ENCODE measurements around the gene CROCC2. TPM values are rescaled to one million over a fixed set of nuclear protein-coding genes. Genes with fewer than 3 reads are reported as not detected.

CROCC2 gene
- total RNA-seq, 1 donor from 2014 or later, result not detected

GRCh38 chr2:240879105-240879504, 27.0 kb upstream of the CROCC2 start:
- no peaks in the 10 kb centered on the region for H3K9me3 Mint-ChIP-seq (ENCODE audit: unreplicated experiment)
- H3K27me3 Mint-ChIP-seq (ENCODE audit: unreplicated experiment), result peaks cover 3% of the 10 kb centered on the region
- no peak overlapping the region for H3K27ac Mint-ChIP-seq (ENCODE audit: unreplicated experiment)
- no peak overlapping the region for H3K4me3 Mint-ChIP-seq (ENCODE audit: unreplicated experiment)
- H3K4me1 Mint-ChIP-seq (ENCODE audit: unreplicated experiment), result no peaks in the 10 kb centered on the region
- no peak for DNase-seq (ENCODE audit: low spot score)
- TF ChIP-seq CTCF (IDR thresholded peaks at IDR 0.05; ENCODE audit: unreplicated experiment), result no peak
- H3K36me3 Mint-ChIP-seq (ENCODE audit: low read depth, unreplicated experiment), result no peaks in the 10 kb centered on the region

- Mint-ChIP-seq H3K27ac (ENCODE audit: unreplicated experiment) (no peak overlapping the region), H3K27me3 (ENCODE audit: unreplicated experiment) (peaks cover 5% of the 10 kb centered on the region), H3K9me3 (ENCODE audit: unreplicated experiment) (no peaks in the 10 kb centered on the region), H3K4me1 (ENCODE audit: unreplicated experiment) (peaks cover 13% of the 10 kb centered on the region), H3K4me3 (ENCODE audit: unreplicated experiment) (no peak overlapping the region), H3K36me3 (ENCODE audit: low read depth, unreplicated experiment) (peaks cover 4% of the 10 kb centered on the region)
- no peak for DNase-seq (ENCODE audit: low spot score)
- no peak for TF ChIP-seq CTCF (IDR thresholded peaks at IDR 0.05; ENCODE audit: unreplicated experiment)
Observed at GRCh38 chr2:240881913-240882312, 24.2 kb upstream of the CROCC2 start.

GRCh38 chr2:240884221-240884620, 21.9 kb upstream of the CROCC2 start:
- peaks cover 13% of the 10 kb centered on the region for H3K4me1 Mint-ChIP-seq (ENCODE audit: unreplicated experiment)
- H3K4me3 Mint-ChIP-seq (ENCODE audit: unreplicated experiment), result no peak overlapping the region
- peaks cover 5% of the 10 kb centered on the region for H3K27me3 Mint-ChIP-seq (ENCODE audit: unreplicated experiment)
- TF ChIP-seq CTCF (IDR thresholded peaks at IDR 0.05; ENCODE audit: unreplicated experiment), result no peak
- no peak for DNase-seq (ENCODE audit: low spot score)
- H3K36me3 Mint-ChIP-seq (ENCODE audit: low read depth, unreplicated experiment), result peaks cover 4% of the 10 kb centered on the region
- no peaks in the 10 kb centered on the region for H3K9me3 Mint-ChIP-seq (ENCODE audit: unreplicated experiment)
- H3K27ac Mint-ChIP-seq (ENCODE audit: unreplicated experiment), result no peak overlapping the region

GRCh38 chr2:240884745-240885144, 21.4 kb upstream of the CROCC2 start:
- Mint-ChIP-seq H3K27ac (ENCODE audit: unreplicated experiment) (no peak overlapping the region), H3K4me3 (ENCODE audit: unreplicated experiment) (no peak overlapping the region), H3K36me3 (ENCODE audit: low read depth, unreplicated experiment) (peaks cover 4% of the 10 kb centered on the region), H3K27me3 (ENCODE audit: unreplicated experiment) (peaks cover 5% of the 10 kb centered on the region), H3K4me1 (ENCODE audit: unreplicated experiment) (peaks cover 13% of the 10 kb centered on the region), H3K9me3 (ENCODE audit: unreplicated experiment) (no peaks in the 10 kb centered on the region)
- no peak for TF ChIP-seq CTCF (IDR thresholded peaks at IDR 0.05; ENCODE audit: unreplicated experiment)
- no peak for DNase-seq (ENCODE audit: low spot score)

- Mint-ChIP-seq H3K4me3 (ENCODE audit: unreplicated experiment) (no peak overlapping the region), H3K36me3 (ENCODE audit: low read depth, unreplicated experiment) (peaks cover 4% of the 10 kb centered on the region), H3K27me3 (ENCODE audit: unreplicated experiment) (peaks cover 5% of the 10 kb centered on the region), H3K9me3 (ENCODE audit: unreplicated experiment) (no peaks in the 10 kb centered on the region), H3K4me1 (ENCODE audit: unreplicated experiment) (peaks cover 13% of the 10 kb centered on the region), H3K27ac (ENCODE audit: unreplicated experiment) (no peak overlapping the region)
- no peak for TF ChIP-seq CTCF (IDR thresholded peaks at IDR 0.05; ENCODE audit: unreplicated experiment)
- DNase-seq (ENCODE audit: low spot score), result no peak
Observed at GRCh38 chr2:240885566-240885965, 20.6 kb upstream of the CROCC2 start.
